ENCODE measurements around the gene MTRR.

The MTRR gene

DNA sequence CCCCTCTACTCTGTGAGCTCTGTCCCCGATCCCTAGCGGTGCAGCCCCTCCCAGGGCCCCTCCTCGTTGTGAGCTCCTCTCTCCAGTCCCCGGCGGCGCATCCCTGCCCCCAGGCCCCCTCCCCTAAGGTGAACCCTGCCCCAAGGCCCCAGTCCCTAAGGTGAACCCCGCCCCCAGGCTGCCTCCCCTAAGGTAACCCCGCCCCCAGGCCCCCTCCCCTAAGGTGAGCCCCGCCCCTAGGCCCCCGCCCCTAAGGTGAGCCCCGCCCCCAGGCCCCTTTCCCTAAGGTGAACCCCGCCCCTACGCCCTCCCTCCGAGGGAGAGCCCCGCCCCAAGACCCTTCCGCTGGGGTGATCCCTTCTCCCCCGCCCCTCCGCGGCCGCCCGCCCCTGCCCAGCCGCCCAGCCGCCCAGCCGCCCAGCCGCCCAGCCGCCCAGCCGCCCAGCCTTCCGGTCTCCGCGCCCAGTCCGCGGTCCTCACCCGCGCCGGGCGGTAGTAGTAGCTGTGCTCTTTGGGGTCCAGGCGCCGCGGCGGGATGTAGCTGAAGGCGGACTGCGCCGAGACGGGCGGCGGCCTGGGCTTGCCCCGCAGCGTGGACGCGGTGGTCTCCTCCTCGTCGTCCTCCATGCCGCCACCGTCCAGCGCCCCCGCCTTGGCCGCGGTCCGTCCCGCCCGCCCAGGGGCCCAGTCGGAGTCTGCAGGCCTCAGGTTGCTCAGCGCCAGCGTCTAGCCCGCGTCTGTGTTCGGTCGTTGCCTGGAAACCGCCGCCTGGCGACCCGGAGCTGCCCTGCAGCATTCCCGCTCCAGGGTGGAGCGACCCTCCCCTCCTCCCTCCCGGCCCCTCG is 18.3 kb upstream of the MTRR start, which contains the start of gene CFAP90:
CFAP90 (minus strand) TSS at position 739 of the 845 bp plus-strand sequence; CDS start at position 627, 112 bp downstream.
- no peak for FAIRE-seq
- no peak for DNase-seq (ENCODE audit: insufficient read length, low spot score)

DNA sequence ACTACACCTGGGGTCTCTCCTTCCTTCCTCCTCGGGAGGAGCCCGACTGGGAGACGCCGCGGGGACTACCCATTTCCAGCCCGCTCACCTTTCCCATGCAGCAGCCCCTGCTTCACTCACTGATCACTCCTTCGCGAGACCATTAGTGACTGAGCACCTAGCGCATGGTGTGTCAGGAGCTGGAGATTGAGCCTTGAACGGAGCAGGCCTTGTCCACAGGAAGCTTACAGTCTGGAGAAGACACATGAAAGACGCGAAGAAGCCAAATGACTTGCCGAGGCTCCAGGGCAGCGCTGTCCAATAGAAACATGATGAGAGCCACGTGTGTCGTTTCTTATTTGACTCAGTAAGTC is 17.7 kb upstream of the MTRR start:
- DNase-seq (ENCODE audit: insufficient read length, low spot score) (no peak), FAIRE-seq (no peak)
- TF ChIP-seq POLR2A (IDR thresholded peaks at IDR 0.05; ENCODE audit: low read depth, low read length), result no peak

More for the DNA sequence above, 18.3 kb upstream of the MTRR start, which contains the start of gene CFAP90:
- TF ChIP-seq POLR2A (IDR thresholded peaks at IDR 0.05; ENCODE audit: low read depth, low read length), result no peak

DNA sequence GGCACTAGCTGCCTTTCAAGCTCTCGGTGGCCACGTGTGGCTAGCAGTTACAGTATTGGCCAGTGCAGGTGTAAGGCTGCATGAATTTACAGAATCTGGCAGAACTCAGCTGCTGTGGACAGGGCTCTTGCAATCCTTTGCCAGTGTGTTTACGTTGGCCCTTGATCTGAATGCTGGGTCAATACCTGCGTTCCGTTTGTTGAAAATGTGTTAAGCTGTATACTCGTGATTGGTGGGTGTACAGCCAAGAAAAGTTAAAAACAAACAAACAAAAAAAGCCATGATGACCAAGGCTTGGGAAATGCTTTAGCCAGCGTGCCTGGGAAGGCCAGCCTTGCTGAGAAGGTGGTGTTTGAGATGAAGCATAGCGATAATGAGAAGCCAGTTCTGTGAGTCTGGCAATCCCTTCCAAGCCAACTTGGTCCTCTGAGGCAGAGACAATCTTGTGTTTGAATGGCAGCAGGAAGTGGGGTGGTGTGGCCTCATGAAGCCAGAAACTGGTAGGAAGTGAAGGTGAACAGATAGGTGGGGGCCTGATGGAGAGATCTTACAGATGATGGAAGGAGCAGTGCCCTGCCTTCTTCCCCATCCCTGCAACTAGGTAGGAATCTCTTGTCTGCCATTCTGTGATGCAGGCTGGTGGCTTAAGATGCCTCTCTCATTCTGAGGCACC is 17.2 kb upstream of the MTRR start:
- no peak for DNase-seq (ENCODE audit: insufficient read length, low spot score)
- FAIRE-seq, result no peak
- no peak for TF ChIP-seq POLR2A (IDR thresholded peaks at IDR 0.05; ENCODE audit: low read depth, low read length)

DNA sequence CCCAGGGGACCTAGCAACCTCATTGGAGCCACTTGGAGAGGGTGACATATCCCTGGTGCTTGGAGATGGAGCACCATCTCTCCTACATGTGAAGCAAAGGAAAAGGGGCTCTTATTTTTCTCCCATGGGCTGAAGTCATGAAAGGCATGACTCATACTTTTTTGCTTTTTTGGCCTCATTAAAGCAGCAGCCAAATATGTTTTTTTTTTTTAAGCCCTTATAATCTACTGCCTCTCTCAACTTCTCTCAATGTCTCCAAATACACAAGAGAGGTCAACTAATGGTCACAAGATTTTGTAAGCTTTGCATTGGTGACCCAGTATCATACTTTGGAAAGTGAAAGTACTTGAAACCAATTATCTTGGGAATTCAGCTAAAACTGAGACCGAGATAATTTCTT is 16.4 kb upstream of the MTRR start:
- FAIRE-seq, result no peak
- no peak for DNase-seq (ENCODE audit: insufficient read length, low spot score)
- no peak for TF ChIP-seq POLR2A (IDR thresholded peaks at IDR 0.05; ENCODE audit: low read depth, low read length)

DNA sequence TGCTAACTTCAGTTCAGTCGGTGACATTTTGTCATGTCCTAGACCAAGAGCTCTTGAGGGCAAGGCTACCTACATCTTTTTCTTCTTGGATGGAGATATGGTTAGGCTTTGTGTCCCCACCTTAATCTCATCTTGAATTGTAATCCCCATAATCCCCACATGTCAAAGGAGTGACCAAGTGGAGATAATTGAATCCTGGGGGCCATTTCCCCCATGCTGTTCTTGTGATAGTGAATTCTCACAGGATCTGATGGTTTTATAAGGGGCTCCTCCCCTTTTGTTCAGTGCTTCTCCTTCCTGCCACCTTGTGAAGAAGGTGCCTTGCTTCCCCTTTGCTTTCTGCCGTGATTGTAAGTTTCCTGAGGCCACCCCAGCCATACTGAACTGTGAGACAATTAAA is 16.0 kb upstream of the MTRR start:
- no peak for TF ChIP-seq POLR2A (IDR thresholded peaks at IDR 0.05; ENCODE audit: low read depth, low read length)
- DNase-seq (ENCODE audit: insufficient read length, low spot score), result no peak
- no peak for FAIRE-seq

DNA sequence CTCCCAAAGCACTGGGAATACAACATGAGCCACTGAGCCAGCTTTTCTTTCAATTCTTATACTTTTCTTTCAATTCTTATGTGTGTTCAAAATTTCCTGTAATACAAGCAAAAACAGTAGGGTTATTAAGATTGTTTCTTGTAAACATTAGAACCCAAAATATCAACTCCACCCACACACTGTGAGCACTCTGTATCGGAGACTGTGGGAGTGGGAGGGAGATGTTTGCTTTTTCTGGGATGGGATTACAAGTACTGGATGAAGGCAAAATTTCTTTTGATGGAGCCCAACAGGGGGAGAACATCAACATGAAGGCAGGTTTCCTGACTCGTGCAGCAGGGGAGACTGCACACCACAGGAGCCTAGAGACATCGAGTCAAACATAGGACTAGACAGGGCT is 13.3 kb upstream of the MTRR start:
- FAIRE-seq, result no peak
- DNase-seq (ENCODE audit: insufficient read length, low spot score), result no peak
- no peak for TF ChIP-seq POLR2A (IDR thresholded peaks at IDR 0.05; ENCODE audit: low read depth, low read length)

DNA sequence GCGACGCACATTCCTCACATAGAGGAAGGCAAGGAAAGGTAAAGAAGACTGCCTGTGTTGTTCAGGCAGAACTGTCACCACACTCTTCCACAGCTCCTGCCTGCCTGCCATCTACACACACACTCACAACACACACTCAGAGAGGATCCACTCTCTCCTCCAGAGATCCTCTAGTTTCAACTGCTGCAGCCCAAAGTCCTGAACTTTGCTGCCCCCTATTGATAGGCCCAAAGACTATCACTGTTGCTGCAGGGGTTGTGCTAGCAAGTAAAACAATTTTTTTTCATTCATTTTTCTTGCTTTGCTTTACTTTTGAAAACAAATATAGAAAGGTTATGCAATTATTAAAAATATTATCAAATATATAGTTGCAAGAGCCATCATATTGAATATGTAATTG is 12.1 kb upstream of the MTRR start:
- FAIRE-seq, result peak; percentile 53
- no peak for TF ChIP-seq POLR2A (IDR thresholded peaks at IDR 0.05; ENCODE audit: low read depth, low read length)
- DNase-seq (ENCODE audit: insufficient read length, low spot score), result peak; percentile 33

DNA sequence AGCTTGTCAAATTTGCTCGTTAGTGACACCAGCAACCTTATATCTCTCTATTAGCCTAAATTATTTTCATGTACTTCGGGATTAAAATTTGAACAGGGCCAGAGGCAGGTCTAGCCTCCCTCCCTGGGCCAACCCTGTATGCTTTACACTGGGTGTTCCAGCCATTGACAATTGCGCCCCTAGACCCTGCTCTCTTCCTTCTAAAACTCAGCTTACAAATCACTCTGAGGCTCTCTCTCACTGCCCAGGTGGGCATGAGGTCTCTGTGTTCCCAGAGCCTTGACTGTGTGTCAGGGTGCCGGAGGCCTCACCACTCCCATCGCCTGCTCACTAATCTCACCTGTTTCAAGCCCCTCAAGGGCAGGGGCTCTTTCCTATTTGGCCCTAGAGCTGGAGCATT is 11.6 kb upstream of the MTRR start:
- TF ChIP-seq POLR2A (IDR thresholded peaks at IDR 0.05; ENCODE audit: low read depth, low read length), result no peak
- DNase-seq (ENCODE audit: insufficient read length, low spot score) (no peak), FAIRE-seq (no peak)

DNA sequence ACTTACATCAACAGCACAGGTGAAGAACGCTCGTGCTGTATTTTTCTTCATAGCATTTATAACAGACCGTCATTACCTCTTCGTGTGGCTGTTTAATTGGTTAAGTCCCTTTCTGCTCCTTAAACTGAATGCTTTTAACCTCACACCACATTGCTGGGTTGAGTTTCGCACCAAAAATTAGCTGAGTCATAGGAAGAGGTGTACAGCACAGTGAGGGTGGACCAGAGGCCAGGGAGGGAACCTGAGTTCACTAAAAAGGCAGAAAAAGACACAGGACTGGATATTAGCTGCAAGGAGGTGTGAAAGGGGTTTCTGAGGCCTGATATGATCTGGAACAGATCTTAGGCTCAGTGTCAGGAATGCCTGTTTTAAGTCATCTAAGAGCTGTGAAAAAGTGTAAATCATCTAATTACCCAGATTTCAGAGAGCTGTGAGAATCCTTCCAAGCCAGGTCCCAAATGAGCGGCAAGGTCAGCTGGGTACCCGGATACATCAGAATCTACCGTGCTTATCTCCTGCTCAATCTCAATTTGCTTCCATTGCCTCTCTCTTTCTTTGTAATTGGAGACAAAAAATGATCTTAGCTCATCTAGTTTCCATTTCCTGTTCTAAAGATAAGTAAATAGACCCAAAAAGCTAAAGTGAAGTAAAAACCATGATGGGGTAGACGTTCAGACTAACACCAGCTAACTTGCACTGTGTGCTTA is 10.9 kb upstream of the MTRR start:
- no peak for TF ChIP-seq POLR2A (IDR thresholded peaks at IDR 0.05; ENCODE audit: low read depth, low read length)
- DNase-seq (ENCODE audit: insufficient read length, low spot score) (no peak), FAIRE-seq (peak; percentile 75)

DNA sequence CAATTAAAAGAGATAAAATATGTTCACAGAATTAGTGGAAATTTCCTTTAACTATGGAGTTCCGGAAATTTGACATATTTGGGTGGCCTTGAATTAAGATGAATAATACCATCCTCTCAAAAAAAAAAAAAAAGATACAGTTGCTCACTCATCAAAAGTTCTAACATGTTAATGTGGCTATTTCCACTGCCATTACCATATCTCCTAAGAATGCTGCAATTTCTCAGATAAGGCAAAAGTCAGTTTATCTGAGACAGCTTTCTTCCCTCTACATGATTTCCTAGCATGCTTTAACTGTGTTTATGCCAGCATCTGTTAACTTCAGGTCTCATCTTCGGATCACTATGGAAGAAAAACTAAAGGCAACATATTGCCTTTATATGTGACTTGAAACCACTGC is 2.8 kb upstream of the MTRR start:
- no peak for TF ChIP-seq POLR2A (IDR thresholded peaks at IDR 0.05; ENCODE audit: low read depth, low read length)
- DNase-seq (ENCODE audit: insufficient read length, low spot score) (no peak), FAIRE-seq (no peak)

DNA sequence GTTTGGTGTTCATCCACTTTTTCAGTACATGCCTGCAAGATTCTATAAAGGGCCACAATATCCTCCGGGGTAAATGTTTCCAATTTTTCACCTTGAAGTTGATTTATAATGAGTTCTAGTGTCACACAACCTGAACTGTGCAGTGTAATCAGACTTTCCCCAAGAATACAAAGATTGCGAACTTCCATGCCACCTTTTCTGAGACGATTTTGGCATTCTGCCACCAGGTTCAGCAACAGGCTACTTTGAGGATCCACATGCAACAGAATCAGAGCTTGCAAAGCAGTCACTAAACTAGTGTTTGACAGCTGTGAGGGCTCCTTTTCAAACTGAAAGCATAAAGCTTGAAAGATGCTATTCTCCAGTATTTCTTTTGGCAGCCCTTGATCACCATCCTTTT is 1.7 kb upstream of the MTRR start:
- no peak for DNase-seq (ENCODE audit: insufficient read length, low spot score)
- no peak for FAIRE-seq
- TF ChIP-seq POLR2A (IDR thresholded peaks at IDR 0.05; ENCODE audit: low read depth, low read length), result no peak

DNA sequence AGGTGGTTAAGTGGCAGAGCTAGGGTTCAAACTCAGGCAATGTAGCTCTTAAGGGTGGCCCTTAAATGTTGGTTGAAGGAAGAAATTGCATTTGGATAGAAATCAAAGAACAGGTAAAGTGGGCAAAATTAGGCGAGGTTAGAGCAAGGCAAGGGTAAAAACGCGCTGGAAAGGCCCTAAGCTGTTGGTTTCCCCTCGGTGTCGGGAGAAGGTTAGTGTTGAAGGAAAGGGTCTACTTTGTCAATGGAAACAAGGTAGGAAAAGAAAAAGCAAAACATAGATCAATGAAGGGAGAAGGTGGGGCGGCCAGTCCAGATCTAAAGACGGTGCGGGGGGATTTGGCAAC is 548 bp upstream of the MTRR start:
- DNase-seq (ENCODE audit: insufficient read length, low spot score) (no peak), FAIRE-seq (no peak)
- no peak for TF ChIP-seq POLR2A (IDR thresholded peaks at IDR 0.05; ENCODE audit: low read depth, low read length)

DNA sequence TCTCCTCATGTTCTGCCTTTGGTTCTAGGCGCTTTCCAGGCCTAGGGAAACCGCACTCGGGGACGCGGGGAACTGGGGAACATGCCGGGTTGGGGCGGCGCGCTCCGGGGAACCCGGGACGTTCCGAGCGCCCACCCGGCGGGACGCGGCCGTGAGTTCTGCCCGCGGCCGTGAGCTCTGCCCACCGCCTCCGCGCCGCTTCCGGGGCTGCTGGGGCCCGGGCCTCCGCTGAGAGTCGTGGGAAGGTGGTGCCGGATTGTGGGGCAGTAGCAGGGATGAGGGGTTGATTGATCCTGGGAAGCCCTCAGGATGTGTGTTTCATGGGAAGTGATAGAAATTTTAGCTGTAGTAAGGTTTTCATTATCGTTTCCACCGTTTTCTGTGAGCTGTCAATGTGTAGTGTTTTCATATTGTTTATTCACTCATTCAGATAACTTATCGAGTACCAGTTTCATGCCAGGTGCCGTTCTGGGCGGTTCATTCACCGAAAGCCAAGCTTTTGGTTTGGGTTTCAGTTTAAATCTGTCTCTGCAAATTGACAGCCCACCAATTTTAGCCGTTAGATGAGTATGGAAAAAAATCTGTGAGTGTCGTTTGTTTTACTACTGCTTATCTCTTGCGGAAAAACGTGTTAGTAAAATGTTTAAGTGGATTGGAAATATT is 657 bp downstream of the MTRR start:
- no peak for FAIRE-seq
- TF ChIP-seq POLR2A (IDR thresholded peaks at IDR 0.05; ENCODE audit: low read depth, low read length), result no peak
- no peak for DNase-seq (ENCODE audit: insufficient read length, low spot score)

DNA sequence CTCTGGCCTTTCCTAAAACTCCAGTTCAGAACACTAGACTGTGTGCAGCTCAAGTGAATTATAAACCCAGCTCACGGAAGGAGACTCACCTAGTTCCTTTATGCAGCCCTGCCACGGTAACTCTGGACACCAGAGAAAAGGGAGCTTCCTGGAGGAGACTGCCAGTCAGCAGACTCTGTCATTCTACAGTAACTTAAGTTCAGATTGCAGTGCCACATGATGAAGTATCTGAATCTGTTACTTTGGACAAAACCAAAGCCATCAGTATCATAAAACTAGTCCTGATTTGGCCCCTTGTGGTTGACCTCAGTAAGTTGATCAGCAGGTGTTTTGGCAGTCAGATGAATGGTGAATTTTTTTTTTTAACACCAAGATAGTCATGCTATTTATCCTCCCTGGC is 2.7 kb downstream of the MTRR start:
- no peak for TF ChIP-seq POLR2A (IDR thresholded peaks at IDR 0.05; ENCODE audit: low read depth, low read length)
- FAIRE-seq (no peak), DNase-seq (ENCODE audit: insufficient read length, low spot score) (no peak)

Data from H54 (cell line).